Measurements from ENCODE around the gene CTNNBL1.

GRCh38 chr20:37680420-37680819 lies 13.4 kb upstream of the CTNNBL1 start:
- TF ChIP-seq CTCF (IDR thresholded peaks at IDR 0.05) (no peak), POLR2A (IDR thresholded peaks at IDR 0.05) (no peak), EP300 (IDR thresholded peaks at IDR 0.05) (no peak)
